Endothelial cell of umbilical vein (primary cell): ENCODE measurements around the gene NTNG1. TPM values are rescaled to one million over a fixed set of nuclear protein-coding genes. Genes with fewer than 3 reads are reported as not detected.

Experiments
- BruUV-seq: library from RNA; stranded (reverse); fragments of 400-500 nt; replicated peaks from 2 replicates; lab custom pipeline; 2021; lab: Mats Ljungman, UMichigan
- CTCF ChIA-PET: fragments of 300-600, 350-600 bp; sonication (Branson Sonifier 250); formaldehyde crosslinking; loops from one replicate; lab custom pipeline; 2021; ENCODE audit warnings: antibody characterized with exemption, inconsistent platforms; lab: Charles Lee
- POLR2A ChIA-PET: fragments of 300-600, 350-600 bp; sonication (Branson Sonifier 250); formaldehyde crosslinking; loops from one replicate; lab custom pipeline; 2021; ENCODE audit warnings: antibody characterized with exemption, inconsistent platforms; lab: Charles Lee
- DNase-seq: peaks from one replicate; pipeline ENCODE4 v3.0.0-alpha.2; 2011; ENCODE audit warnings: low read depth, low spot score
- FAIRE-seq: peaks from 2 replicates; lab custom pipeline; 2011; peaks lifted over from hg19 to GRCh38; lab: Jason Lieb, UNC
- H2AFZ ChIP-seq: 2 replicates; pipeline ENCODE4 v1.6.0; 2012; ENCODE audit warnings: low read depth, low read length, control low read depth, inconsistent platforms
- H3K27ac ChIP-seq: 2 replicates; pipeline ENCODE4 v1.5.1; 2011; ENCODE audit warnings: low read depth, mild to moderate bottlenecking, control low read depth, low read length, moderate library complexity; ENCODE audit not compliant: insufficient read depth
- H3K27me3 ChIP-seq, 2 experiments: 2 replicates each; pipeline versions ENCODE4 v1.6.0 to v1.6.1; 2011; ENCODE audit warnings: low read length in 2 of 2, mixed read lengths in 1 of 2; ENCODE audit not compliant: control insufficient read depth in 2 of 2, insufficient read depth in 2 of 2
- H3K36me3 ChIP-seq, 2 experiments: 2 replicates in 1 of 2; 3 replicates in 1 of 2; pipeline ENCODE4 v1.5.1; 2011; ENCODE audit warnings: low read length in 2 of 2, mild to moderate bottlenecking in 1 of 2, moderate library complexity in 1 of 2; ENCODE audit not compliant: control insufficient read depth in 2 of 2, insufficient read depth in 2 of 2; ENCODE audit errors: extremely low read depth in 1 of 2
- H3K4me1 ChIP-seq: 3 replicates; pipeline ENCODE4 v1.5.1; 2011; ENCODE audit warnings: mild to moderate bottlenecking, low read length; ENCODE audit not compliant: control insufficient read depth, insufficient read depth; ENCODE audit errors: extremely low read depth
- H3K4me2 ChIP-seq: 2 replicates; pipeline ENCODE4 v1.6.1; 2011; ENCODE audit warnings: low read length, control low read depth, mixed read lengths; ENCODE audit not compliant: insufficient read depth
- H3K4me3 ChIP-seq, 3 experiments: fragments of 200-600 bp in 1 of 3; sonication (generic), shearing (Covaris generic) in 1 of 3; replicated peaks in 1 of 3; 2 replicates each; pipeline ENCODE4 v1.5.1; 2011 to 2016; ENCODE audit warnings: control low read depth in 3 of 3, low read length in 3 of 3, mild to moderate bottlenecking in 2 of 3, inconsistent platforms in 1 of 3, low read depth in 1 of 3, moderate library complexity in 1 of 3; ENCODE audit not compliant: insufficient read depth in 1 of 3
- H3K79me2 ChIP-seq: 2 replicates; pipeline ENCODE4 v1.6.0; 2012; ENCODE audit warnings: low read length, inconsistent platforms; ENCODE audit not compliant: control insufficient read depth, insufficient read depth
- H3K9ac ChIP-seq: replicated peaks from 2 replicates; pipeline ENCODE3; 2011; ENCODE audit warnings: low read length, control low read depth; ENCODE audit not compliant: insufficient read depth; ENCODE audit errors: extremely low read depth
- H3K9me1 ChIP-seq: replicated peaks from 3 replicates; pipeline ENCODE4 v1.6.0; 2011; ENCODE audit warnings: mild to moderate bottlenecking, low read length; ENCODE audit not compliant: control insufficient read depth, insufficient read depth; ENCODE audit errors: extremely low read depth
- H3K9me3 ChIP-seq: replicated peaks from 2 replicates; pipeline ENCODE4 v1.5.1; 2012; ENCODE audit warnings: low read length, inconsistent platforms; ENCODE audit not compliant: control insufficient read depth, insufficient read depth
- H4K20me1 ChIP-seq: replicated peaks from 2 replicates; pipeline ENCODE3; 2011; ENCODE audit warnings: mild to moderate bottlenecking, low read length; ENCODE audit not compliant: control insufficient read depth, insufficient read depth; ENCODE audit errors: extremely low read depth
- CTCF ChIP-seq, 2 donors: IDR thresholded peaks; 1 replicate in 1 of 2; 2 replicates in 1 of 2; pipeline ENCODE4 v1.5.1; 2011; ENCODE audit warnings: low read length in 2 of 2, mild to moderate bottlenecking in 2 of 2, moderate library complexity in 2 of 2, control low read depth in 1 of 2, inconsistent platforms in 1 of 2, low read depth in 1 of 2; ENCODE audit not compliant: insufficient read depth in 1 of 2; ENCODE audit errors: extremely low read depth in 1 of 2
- EZH2 ChIP-seq: IDR thresholded peaks from 2 replicates; pipeline ENCODE4 v1.6.1; 2012; ENCODE audit warnings: borderline replicate concordance, low read depth, mild to moderate bottlenecking, moderate library complexity, low read length, inconsistent platforms; ENCODE audit not compliant: severe bottlenecking
- FOS ChIP-seq: IDR thresholded peaks from 2 replicates; pipeline ENCODE4 v1.6.1; 2011; ENCODE audit warnings: mild to moderate bottlenecking, low read length, moderate library complexity, borderline replicate concordance; ENCODE audit not compliant: insufficient read depth
- GATA2 ChIP-seq: IDR thresholded peaks from 2 replicates; pipeline ENCODE4 v1.7.0; 2011; ENCODE audit warnings: low read depth, mild to moderate bottlenecking, moderate library complexity, mixed read lengths, low read length; ENCODE audit not compliant: insufficient read length, insufficient read depth
- JUN ChIP-seq: IDR thresholded peaks from 2 replicates; pipeline ENCODE4 v1.6.1; 2011; ENCODE audit warnings: borderline replicate concordance, low read depth; ENCODE audit not compliant: insufficient read length, insufficient read depth
- MAX ChIP-seq: IDR thresholded peaks from 2 replicates; pipeline ENCODE4 v1.6.1; 2011; ENCODE audit not compliant: insufficient read depth, insufficient read length
- MYC ChIP-seq: IDR thresholded peaks from one replicate; pipeline ENCODE4 v1.6.1; 2011; ENCODE audit warnings: mild to moderate bottlenecking, low read depth, low read length
- POLR2A ChIP-seq: IDR thresholded peaks from 2 replicates; pipeline ENCODE4 v1.6.1; 2012; ENCODE audit warnings: low read depth, mild to moderate bottlenecking, control low read depth, low read length
- POLR2AphosphoS5 ChIP-seq: IDR thresholded peaks from 2 replicates; pipeline ENCODE4 v1.6.1; 2012; ENCODE audit warnings: low read depth, mild to moderate bottlenecking, control low read depth, low read length, moderate library complexity; ENCODE audit not compliant: insufficient read depth
- dilution Hi-C: fragments of 300-500 bp; cut with MboI; formaldehyde crosslinking; loops from one replicate; pipeline ENCODE4 v1.15.0; 2019; ENCODE audit warnings: low sequenced_read_pairs; ENCODE audit not compliant: extremely low pct_ligation_motif_present
- intact Hi-C: fragments of 100-400 bp; cut with micrococcal nuclease; formaldehyde crosslinking; loops from one replicate; pipeline ENCODE4 v1.10.0; 2022
- polyA plus RNA-seq, 4 experiments: library from polyadenylated mRNA; depleted of rRNA in 3 of 4; stranded (reverse) in 3 of 4; unstranded in 1 of 4; fragments of >200 nt; gene quantifications; 2 replicates each; pipeline versions ENCODE4 v1.2.1 to v1.2.3, GENCODE V29; 2011 to 2012; ENCODE audit warnings: missing spikeins in 1 of 4
- total RNA-seq: library from RNA; stranded (reverse); gene quantifications from 2 replicates; pipeline ENCODE4 v1.2.3, GENCODE V29; 2021

NTNG1 gene
- total and polyA plus RNA-seq, 2 donors (not counting 3 experiments of a cell fraction or from before 2014, with no cell fraction given) = not detected

GRCh38 chr1:107158991-107159390, 18.2 kb downstream of the NTNG1 start:
- POLR2A ChIA-PET = no interaction called here
- H3K4me2 ChIP-seq = no peak overlapping the region
- no peaks in the 10 kb centered on the region for H4K20me1 ChIP-seq
- FAIRE-seq (no peak), DNase-seq (no peak)
- CTCF ChIA-PET = no interaction called here
- TF ChIP-seq MYC (no peak), POLR2AphosphoS5 (no peak), FOS (no peak), JUN (no peak), CTCF (IDR thresholded peaks at IDR 0.05; ENCODE audit: extremely low read depth in 1 of 2, insufficient read depth in 1 of 2, low read depth in 1 of 2, low read length in 2 of 2) (no peak), GATA2 (no peak), MAX (no peak), EZH2 (no peak), POLR2A (no peak)
- no peak overlapping the region for H3K27ac ChIP-seq
- no peak overlapping the region for H3K9ac ChIP-seq
- H3K36me3 ChIP-seq = no peaks in the 10 kb centered on the region
- H3K9me3 ChIP-seq = no peaks in the 10 kb centered on the region
- no peaks in the 10 kb centered on the region for H3K9me1 ChIP-seq
- H2AFZ ChIP-seq = no peak overlapping the region
- no peaks in the 10 kb centered on the region for H3K27me3 ChIP-seq
- no TSS peak for BruUV-seq
- no peaks in the 10 kb centered on the region for H3K4me1 ChIP-seq
- dilution Hi-C loops = no loop called here
- intact Hi-C loops = no loop called here
- no peaks in the 10 kb centered on the region for H3K79me2 ChIP-seq
- H3K4me3 ChIP-seq = no peak overlapping the region
